ENCODE data around the gene MSH6.

Gene MSH6

DNA sequence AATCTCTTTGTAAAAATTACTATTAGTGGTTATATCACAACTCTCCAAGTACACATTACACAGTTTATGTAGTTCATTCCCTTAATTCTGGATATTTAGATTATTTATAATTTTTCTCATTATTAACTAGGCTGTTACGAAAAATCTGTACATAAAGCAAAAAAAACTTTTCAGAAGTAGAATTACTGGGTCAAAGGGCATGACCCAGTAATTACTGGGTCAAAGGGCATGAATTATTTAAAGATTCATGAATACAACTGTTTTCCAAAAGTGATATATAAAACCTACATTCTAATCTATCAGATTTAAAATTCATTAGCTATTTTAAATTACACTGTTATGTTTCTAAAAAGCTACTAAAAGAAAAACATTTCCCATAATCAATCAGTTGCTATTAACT lies 55.3 kb downstream of the MSH6 start:
- Mint-ChIP-seq H3K36me3 (ENCODE audit: low read depth) (peaks cover 69% of the 10 kb centered on the region), H3K9me3 (no peaks in the 10 kb centered on the region), H3K27me3 (ENCODE audit: low read depth, poor library complexity) (no peaks in the 10 kb centered on the region), H3K4me3 (no peak overlapping the region), H3K4me1 (no peaks in the 10 kb centered on the region), H3K27ac (no peak overlapping the region)
- no peak for DNase-seq
- TF ChIP-seq, protein P1, sequence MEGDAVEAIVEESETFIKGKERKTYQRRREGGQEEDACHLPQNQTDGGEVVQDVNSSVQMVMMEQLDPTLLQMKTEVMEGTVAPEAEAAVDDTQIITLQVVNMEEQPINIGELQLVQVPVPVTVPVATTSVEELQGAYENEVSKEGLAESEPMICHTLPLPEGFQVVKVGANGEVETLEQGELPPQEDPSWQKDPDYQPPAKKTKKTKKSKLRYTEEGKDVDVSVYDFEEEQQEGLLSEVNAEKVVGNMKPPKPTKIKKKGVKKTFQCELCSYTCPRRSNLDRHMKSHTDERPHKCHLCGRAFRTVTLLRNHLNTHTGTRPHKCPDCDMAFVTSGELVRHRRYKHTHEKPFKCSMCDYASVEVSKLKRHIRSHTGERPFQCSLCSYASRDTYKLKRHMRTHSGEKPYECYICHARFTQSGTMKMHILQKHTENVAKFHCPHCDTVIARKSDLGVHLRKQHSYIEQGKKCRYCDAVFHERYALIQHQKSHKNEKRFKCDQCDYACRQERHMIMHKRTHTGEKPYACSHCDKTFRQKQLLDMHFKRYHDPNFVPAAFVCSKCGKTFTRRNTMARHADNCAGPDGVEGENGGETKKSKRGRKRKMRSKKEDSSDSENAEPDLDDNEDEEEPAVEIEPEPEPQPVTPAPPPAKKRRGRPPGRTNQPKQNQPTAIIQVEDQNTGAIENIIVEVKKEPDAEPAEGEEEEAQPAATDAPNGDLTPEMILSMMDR (IDR thresholded peaks at IDR 0.05) = no peak

DNA sequence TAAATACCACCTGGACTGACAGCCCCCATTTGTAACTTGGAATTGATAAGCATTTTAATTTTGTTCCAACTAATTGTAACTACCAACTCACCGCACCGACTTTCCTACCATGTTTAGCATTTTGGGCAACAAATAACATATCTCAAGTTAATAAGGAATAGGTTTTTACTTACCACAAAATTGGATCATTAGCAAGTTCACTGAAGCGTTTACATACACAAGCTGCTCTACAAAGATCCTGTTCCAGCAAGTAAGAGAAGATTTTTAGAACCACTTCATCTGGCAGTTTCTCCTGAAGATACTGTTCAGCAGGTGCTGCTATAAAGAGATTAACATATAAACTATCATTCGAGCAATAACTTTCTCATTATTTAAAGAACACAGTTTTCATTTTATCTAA lies 55.7 kb downstream of the MSH6 start:
- TF ChIP-seq, protein P1 (IDR thresholded peaks at IDR 0.05) = no peak
- no peaks in the 10 kb centered on the region for H3K4me1 Mint-ChIP-seq
- no peaks in the 10 kb centered on the region for H3K9me3 Mint-ChIP-seq
- peaks cover 1% of the 10 kb centered on the region for H3K27me3 Mint-ChIP-seq (ENCODE audit: low read depth, poor library complexity)
- no peak overlapping the region for H3K4me3 Mint-ChIP-seq
- no peak for DNase-seq
- H3K36me3 Mint-ChIP-seq (ENCODE audit: low read depth) = peaks cover 73% of the 10 kb centered on the region
- no peak overlapping the region for H3K27ac Mint-ChIP-seq

DNA sequence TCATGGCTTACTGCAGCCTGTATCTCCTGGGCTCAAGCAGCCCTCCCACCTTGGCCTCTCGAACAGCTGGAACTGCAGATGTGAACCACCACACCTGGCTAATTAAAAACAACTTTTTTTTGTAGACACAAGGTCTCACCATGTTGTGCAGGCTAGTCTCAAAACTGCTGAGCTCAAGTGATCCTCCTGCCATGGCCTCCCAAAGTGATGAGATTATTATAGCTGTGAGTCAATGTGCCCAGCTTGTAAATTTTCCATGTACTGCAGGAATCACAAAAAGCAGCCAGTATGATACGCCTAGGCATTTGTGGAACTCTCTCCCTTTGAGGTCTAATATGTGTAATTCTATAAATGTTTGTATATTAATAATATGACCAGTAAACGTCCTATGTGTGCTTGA lies 59.9 kb downstream of the MSH6 start:
- Mint-ChIP-seq H3K27me3 (ENCODE audit: low read depth, poor library complexity) (peaks cover 4% of the 10 kb centered on the region), H3K4me1 (no peaks in the 10 kb centered on the region), H3K9me3 (no peaks in the 10 kb centered on the region), H3K27ac (no peak overlapping the region), H3K4me3 (no peak overlapping the region), H3K36me3 (ENCODE audit: low read depth) (peaks cover 60% of the 10 kb centered on the region)
- no peak for DNase-seq
- TF ChIP-seq, protein P1 (IDR thresholded peaks at IDR 0.05) = no peak

DNA sequence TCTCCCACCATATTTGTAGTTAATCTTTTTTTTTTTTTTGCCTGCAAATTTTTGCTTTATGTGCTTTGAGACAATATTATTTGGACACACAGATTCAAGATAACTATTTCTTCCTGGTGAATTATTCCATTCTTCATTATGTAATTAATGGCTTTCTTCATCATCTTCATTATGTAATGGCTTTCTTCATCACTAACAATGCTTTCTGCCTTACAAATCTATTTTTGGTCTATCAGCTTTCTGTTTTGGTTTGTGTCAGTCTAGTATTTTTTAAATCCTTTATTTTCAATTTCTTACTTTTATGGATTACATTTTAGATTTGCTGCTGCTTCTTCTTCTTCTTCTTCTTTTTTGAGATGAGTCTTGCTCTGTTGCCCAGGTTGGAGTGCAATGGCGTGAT lies 60.5 kb downstream of the MSH6 start:
- Mint-ChIP-seq H3K4me3 (no peak overlapping the region), H3K27ac (no peak overlapping the region), H3K27me3 (ENCODE audit: low read depth, poor library complexity) (peaks cover 4% of the 10 kb centered on the region), H3K9me3 (no peaks in the 10 kb centered on the region), H3K36me3 (ENCODE audit: low read depth) (peaks cover 63% of the 10 kb centered on the region), H3K4me1 (no peaks in the 10 kb centered on the region)
- DNase-seq = no peak
- TF ChIP-seq, protein P1 (IDR thresholded peaks at IDR 0.05) = no peak

DNA sequence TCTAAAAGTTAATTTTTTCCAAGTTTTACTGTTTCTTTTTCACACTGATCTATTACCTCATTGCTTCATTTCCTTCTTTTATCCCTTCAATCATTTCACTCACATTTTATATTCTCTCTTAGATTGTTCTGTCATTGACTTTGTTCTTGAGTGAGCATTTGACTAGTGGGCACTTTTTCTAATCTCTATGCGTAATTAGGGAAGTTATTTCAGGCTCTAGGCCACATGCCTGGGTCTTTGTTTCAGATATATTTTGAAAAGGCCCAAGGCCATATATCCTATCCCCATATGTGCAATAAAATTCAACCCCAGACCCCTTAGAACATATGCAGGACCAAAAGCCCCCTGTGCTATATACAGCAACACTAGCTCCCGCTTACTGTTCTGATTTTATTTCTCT lies 61.2 kb downstream of the MSH6 start:
- Mint-ChIP-seq H3K9me3 (no peaks in the 10 kb centered on the region), H3K36me3 (ENCODE audit: low read depth) (peaks cover 55% of the 10 kb centered on the region), H3K27ac (peak overlapping the region; percentile 20), H3K4me3 (no peak overlapping the region), H3K27me3 (ENCODE audit: low read depth, poor library complexity) (peaks cover 4% of the 10 kb centered on the region), H3K4me1 (no peaks in the 10 kb centered on the region)
- TF ChIP-seq, protein P1 (IDR thresholded peaks at IDR 0.05) = no peak
- no peak for DNase-seq

DNA sequence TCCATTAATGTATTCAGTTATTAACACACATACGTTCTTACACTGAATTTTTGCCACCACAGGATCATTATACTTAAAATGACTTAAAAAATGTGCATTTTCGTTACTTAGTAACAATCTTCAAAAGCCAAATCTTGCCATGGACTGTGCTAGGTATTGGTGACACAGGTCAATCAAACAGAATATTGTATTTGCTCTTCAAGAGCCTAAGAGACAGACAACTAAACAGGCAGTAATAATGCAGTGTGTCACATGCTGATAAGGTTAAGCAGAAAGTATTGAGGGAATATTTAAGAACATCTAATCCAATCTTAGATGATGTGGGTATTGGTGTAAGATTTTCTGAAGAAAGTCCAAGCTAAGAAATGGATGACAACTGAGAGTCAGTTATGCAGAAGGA lies 66.4 kb downstream of the MSH6 start:
- TF ChIP-seq, protein P1 (IDR thresholded peaks at IDR 0.05) = no peak
- DNase-seq = no peak
- H3K36me3 Mint-ChIP-seq (ENCODE audit: low read depth) = peaks cover 41% of the 10 kb centered on the region

More for the DNA sequence above, 66.4 kb downstream of the MSH6 start:
- Mint-ChIP-seq H3K27ac (no peak overlapping the region), H3K4me3 (no peak overlapping the region), H3K4me1 (no peaks in the 10 kb centered on the region), H3K27me3 (ENCODE audit: low read depth, poor library complexity) (no peaks in the 10 kb centered on the region), H3K9me3 (no peaks in the 10 kb centered on the region)
